HG02884 (cell line): ENCODE data around the gene PTPRJ.
"Not testable (repeated sequence)": the region's sequence is repeated elsewhere in the genome, so short reads cannot be mapped to it uniquely, and the experiment has no call there.

Source experiments
- ATAC-seq: cut with Tn5 transposase; IDR thresholded peaks from one replicate; pipeline ENCODE4 v1.9.1; 2021; ENCODE audit warnings: mild to moderate bottlenecking, moderate library complexity; ENCODE audit not compliant: unreplicated experiment

Gene PTPRJ

DNA sequence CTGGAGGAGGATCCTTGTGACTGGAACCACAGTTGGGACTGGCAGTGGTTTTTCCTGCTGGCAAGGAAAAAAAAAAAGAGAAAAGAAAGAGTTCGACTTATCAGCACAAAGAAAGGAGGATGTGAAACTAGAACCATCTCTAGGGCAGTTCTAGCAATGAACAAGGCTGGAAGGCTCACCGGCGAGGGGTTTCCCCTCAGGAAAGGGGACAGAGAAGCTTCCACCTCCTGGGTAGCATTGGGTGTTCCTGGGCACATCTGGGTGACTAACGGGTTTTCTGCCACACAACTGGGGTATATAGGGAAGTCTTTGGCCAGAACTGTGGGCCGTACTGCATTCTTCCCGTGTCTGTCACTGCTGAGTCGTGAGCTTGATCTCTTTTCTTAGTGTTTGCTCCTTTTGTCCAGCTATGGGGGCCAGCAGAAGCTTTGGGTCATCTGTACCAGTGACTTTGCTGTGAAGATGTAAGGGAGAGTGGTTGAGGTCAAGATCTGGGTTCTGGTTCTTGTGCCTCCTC, 126.9 kb downstream of the PTPRJ start:
- peak; percentile 69 for ATAC-seq

DNA sequence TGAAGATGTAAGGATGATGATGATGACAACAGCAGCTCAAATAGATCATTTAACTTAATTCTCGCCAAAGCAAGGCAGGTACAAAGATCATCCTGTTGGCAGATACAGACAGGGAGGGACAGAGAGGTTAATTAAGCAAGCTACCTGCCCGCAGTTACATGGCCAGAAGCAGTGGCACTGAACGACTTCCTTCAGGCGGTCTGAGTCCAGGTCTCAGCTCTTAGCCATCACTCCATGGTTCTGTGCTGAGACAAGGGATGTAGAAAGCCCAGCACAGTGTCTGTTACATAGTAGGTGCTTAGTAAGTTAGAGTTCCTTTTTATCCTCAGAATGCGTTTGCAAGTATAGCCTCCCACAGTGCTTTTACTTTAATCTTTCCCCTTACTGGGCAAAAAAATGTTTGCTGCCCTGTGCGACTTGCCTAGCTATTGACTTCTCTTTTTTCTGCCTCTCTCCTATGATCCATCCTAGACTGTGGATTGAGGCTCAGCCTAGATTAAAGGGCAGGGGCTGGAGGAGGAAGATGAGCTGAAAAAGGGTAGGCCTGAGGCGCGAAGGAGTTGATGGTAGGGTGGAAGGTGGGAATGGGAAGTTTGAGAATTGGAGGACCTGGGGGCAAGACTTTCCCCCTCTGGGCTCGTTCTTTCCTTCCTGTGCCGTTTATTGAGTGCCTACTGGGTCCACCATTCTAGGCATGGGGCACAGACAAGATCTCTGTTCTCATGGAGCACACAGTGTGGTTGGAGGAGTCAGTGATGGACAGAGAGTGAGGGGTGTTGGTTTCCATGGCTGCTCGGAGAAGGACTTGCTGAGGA, 128.1 kb downstream of the PTPRJ start:
- no peak for ATAC-seq

DNA sequence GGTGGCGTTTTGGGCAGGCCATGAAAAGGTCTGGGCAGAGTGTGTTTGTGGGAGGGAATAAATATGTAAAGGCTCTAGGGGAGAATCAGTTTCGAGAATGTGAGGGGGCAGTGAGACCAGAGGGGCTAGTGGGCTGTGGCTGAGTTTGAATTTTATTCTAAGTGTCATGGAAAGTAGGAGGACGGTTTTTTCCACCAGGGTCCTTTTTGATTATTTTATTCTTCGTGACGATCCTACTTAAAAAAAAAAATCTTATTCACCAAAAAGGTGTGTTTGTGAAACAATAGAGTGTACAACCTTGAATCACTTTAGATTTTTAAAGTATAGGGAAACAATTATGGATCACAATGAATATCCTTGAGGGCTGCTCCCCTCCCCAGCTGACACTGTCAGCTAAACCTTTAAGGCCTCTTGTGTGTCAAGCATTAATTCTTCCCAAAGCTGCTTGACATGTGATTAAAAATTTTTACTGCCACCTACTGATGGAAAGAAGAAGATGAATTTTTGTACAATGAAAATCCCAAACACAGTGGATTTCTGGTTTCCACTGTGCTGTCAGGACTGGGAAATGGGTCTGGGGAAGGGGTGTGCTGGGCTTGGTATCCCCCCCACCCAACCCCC, 128.8 kb downstream of the PTPRJ start:
- ATAC-seq: no peak

DNA sequence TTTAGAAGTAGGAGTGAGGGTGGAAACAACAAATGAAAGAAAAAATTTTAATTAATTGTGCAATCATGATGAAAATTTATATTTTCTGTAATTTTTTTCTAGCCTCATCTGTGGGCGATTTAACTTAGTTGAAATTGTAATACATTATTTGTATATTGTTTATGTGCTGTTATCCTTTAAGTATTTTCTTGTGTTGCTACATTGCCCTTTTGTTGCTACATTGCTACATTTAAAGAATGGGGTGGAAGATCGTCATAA, 130.1 kb downstream of the PTPRJ start:
- ATAC-seq: no peak

DNA sequence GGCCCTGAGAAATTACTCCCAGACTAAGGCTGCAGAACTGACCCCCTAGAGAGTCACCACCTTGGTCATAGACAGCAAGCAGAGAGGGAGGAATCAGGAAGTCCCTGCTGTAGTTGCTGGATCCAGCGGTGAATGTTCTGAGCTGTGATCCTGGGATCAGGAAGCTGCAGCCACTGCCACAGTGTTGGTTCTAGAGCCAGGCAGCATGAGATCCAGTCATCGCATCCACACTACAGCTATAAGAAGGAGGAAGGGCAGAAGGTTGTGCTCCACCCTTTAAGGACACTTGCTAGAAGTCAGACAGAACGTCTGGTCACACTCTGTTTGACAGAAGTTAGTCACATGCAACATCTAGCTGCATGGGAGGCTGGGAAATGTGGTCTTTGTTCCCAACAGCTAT, 131.5 kb downstream of the PTPRJ start:
- ATAC-seq: no peak

DNA sequence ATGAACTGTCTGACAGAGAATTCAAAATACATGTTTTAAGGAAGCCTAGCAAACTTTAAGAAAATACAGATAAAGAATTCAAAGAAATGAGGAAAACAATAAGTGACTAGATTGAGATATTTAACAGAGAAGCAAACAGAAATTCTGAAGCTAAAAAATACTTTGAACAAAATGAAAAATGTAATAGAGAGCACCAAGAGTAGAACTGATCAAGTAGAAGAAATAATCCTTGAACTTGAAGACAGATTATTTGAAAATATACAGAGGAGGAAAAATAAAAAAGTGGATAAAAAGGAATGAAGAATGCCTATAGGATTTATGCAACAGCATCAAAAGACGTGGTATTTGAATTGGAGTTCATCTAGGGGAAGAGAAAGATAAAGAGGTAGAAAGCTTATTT, 134.4 kb downstream of the PTPRJ start:
- ATAC-seq: no peak

DNA sequence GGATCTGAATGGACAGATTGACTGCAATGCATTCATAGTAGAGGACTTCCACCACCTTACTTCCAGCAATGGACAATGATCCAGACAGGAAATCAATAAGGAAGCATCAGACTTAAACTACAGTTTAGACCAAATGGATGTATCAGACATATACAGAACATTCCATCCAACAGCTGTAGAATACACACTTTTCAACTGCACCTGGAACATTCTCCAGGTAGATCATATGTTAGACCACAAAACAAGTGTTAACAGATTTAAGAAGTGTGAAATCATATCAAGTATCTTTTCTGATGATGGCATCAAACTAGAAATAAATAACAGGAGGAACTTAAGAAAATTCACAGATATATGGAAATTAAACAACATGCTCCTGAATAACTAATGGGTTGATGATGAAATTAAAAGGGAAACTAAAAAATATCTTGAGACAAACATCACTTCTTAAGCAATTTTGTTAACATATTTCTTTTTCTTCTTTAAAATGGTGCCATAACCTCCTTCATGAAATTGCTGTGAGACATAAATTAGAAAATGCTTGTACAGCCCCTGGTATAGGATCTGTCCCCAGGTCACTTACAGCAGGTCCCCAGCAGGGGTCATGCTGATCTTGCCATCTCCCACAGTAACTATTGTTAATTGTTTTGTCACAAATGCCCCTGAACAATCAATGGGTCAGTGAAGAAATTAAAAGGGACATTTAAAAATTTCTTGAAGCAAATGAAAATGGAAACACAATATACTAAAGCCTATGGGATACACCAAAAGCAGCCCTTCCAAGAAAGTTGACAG, 136.3 kb downstream of the PTPRJ start:
- no peak for ATAC-seq

DNA sequence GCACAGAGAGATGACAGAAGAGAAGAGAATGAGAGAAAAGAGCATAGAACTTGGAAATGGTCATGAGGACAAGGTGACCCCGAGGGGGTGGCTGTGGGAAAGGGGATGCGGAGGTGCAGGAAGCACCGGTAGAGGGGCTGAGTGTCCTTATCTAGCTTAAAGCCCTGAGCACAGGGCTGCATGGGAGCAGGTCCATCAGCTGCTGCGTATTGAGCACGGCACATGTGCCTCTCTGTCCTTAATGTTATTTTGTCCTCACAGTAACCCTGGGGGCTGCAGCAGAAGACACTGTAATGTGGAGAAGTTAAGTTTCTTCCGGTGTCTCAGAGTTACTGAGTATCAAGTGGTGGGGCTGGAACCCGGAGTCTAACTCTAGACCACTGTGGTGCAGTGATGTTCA, 141.9 kb downstream of the PTPRJ start:
- ATAC-seq: no peak

DNA sequence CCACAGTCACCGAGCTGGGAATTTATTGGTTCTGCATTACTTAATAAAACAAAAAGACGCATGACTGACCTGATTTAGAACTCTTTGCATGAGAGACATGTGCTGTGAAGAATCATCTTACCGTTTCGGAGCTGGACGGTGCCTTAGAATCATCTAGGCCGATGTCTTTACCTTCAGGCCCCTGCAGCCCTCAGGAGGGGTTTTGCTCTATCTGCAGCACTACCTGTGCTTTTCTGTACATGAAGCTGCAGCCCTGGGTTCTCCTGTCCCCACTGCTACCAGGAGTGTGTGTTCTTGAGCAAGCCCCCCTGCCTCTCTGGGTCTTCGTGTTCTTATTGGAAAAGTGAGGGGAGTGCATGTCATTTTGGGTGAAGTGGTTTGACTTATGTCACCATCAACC, 142.3 kb downstream of the PTPRJ start:
- ATAC-seq: no peak

DNA sequence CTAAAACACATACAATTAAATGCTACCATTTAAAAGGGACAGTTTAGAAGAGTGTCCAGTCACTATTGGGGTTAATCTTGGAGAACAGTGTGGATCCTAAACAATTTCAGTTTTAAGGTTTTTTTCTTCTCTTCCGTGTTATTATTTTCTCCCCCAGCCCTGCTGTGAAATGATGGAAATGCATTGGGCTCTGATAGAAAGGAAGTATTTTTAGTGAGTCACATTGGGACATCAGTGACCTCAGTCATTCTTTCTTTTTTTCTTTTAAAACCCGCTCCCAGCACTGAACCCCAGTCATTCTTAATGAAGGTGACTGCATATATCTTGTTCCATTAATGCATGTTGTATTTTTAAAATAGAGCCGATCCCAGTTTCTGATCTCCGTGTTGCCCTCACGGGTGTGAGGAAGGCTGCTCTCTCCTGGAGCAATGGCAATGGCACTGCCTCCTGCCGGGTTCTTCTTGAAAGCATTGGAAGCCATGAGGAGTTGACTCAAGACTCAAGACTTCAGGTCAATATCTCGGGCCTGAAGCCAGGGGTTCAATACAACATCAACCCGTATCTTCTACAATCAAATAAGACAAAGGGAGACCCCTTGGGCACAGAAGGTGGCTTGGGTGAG, 143.0 kb downstream of the PTPRJ start:
- ATAC-seq: no peak

DNA sequence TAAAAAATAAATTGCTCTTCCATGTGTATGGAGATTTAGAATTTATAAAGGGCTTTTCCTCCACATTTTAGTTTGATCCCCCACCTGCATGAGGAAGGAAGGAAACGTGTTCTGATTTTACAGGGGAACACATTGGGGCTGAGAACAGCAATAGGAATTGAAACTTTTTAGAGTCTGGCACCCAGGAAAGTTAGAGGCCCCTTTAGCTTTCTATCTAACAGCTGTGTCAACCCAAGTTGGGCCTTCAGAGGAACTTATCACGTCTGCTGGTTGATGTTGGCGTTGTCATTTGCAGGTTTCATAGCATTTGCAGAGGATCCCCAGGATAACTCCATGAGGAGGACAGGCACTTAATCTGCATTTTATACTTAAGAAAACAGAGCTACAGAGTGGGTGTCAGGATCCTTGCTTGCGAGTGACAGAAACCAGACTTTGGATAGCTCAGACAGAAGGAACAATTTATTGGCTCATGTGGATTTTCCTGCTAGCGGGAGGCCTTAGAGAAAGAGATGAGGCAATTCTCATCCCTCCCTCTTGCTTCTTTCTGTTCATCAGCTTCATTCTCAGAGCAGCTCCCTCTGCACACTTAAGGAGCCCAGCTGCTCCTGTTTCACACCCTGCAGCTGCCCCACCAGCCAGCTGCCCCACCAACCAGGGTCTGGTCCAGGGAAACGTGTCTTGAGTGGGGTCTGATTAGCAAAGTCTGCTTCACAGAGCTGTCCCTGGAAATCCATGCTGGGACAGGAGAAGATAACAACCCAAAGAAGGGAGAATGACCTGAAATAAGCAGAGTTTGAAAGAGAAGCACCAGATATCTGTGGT, 143.8 kb downstream of the PTPRJ start:
- peak; percentile 68 for ATAC-seq

DNA sequence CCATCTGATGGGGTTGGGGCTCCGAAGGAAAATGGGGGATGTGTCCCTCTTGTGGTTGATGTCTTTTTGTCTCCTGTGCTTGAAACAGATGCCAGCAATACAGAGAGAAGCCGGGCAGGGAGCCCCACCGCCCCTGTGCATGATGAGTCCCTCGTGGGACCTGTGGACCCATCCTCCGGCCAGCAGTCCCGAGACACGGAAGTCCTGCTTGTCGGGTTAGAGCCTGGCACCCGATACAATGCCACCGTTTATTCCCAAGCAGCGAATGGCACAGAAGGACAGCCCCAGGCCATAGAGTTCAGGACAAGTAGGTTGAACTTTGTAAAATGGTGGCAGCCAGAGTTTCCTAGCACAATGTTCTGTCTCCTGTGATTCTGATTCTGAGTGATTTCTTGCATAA, 144.5 kb downstream of the PTPRJ start:
- no peak for ATAC-seq

DNA sequence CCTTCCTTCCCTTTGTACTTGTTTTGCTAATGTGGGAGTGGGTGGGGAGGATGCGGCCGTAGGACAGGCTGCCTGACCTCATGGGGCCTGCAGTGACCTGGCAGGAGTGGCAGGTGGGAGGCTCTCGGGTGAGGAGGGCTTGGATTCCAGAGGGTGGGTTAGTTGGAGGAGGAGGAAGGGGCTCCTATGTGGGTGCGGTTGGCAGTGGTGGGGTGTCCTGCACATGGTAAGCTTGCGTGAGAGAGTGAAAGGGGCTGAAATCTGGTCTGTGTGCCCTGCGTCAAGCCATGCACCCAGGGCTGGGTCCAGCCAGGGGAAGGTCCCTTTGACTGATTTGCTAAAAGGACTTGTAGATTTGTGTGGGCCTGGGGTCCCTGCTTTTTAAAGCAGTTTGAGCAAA, 145.5 kb downstream of the PTPRJ start:
- ATAC-seq: no peak

DNA sequence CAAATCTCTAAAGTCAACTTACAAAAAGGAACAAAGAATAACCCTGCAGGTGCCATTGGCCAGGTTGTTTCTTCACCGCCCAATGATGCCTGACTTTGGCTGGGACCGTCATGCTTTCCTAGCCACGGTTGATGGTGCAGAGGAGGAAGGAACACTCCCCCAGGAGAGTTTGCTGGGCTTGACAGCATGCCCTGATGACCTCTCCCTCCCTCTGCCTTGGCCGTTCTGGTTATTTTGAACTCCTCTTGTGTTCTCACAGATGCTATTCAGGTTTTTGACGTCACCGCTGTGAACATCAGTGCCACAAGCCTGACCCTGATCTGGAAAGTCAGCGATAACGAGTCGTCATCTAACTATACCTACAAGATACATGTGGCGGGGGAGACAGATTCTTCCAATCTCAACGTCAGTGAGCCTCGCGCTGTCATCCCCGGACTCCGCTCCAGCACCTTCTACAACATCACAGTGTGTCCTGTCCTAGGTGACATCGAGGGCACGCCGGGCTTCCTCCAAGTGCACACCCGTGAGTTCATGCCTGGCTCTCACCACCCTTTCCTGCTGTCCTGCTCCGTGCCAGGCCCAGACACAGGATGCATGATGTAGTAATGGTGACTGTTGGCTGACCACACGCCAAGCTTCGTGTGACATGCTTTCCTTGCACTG, 147.3 kb downstream of the PTPRJ start:
- no peak for ATAC-seq

DNA sequence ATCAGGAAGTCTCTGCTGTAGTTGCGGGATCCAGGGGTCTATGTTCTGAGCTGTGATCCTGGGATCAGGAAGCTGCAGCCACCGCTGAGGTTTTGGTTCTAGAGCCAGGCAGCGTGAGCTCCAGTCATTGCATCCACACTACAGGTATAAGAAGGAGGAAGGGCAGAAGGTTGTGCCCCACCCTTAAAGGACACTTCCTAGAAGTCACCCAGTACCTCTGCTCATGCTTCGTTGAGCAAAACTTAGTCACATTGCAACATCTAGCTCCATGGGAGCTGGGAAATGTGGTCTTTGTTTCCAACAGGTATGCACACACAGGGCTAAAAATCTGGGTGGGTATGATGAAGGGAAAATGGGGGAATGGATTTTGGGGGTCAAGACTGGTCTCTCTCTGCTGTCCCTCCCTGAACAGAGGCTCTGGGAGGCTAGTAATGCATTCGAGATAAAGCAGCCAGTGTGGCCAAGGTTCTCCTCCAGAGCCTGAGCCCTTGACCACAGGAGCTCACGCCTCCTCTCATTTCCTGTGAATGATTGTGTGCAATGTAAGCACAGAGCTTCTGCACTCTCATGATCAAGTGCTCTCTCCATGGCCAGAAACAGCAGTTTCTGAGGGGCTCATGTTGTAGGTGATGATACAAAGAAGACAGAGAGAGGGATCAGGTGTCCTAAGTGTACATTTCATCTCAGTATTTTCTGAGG, 149.5 kb downstream of the PTPRJ start:
- ATAC-seq: peak; percentile 62

DNA sequence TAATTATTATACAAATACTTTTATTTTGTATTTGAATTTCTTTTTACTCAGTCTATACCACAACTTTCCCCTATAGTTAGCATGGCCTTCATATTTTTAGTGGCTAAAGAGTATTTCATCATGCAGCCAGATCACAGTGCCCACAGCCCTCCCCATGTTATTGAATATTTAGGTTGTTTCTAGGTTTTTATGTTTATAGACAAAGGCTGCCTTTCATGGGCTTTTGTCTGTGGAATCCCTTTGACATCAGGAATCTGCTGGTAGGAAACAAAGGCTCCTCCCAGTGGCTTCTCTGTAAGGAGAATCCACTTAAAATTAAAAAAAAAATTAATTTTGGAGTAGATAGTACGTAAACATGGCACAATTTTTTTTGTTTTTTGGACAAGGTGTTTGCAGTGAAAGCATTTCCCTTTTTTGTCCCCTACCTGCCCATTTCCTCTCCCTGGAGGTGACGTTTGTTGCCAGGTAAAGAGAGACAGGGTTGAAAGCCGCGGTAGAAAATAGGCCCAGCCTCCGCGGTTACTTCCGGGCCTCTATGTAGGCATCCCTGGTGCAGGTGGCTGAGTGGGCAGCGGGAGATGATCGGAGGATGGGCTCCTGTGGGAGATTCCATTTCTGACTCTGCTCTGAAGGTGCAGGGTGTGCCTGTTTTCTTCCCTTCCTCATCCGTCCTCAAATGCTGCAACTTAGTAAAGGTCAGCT, 154.0 kb downstream of the PTPRJ start:
- ATAC-seq: no peak

DNA sequence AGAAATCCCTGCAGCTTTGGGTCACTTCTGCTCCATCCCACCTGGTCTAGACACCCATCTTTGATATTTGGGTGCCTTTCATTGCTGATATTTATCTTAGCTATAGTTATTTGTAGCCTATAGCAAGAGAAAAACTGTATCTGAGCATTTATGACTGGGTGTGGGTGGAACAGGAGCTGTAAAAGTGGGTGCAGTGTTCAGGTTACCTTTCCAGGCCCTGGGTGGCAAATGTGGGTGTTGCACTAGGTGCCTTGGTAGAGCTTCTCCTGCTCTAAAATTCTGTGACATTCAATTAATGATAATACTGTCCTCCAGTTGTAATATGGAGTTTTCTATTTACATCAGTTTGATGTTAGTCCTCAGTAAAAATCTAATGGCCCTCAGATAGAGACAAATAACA, 157.9 kb downstream of the PTPRJ start:
- no peak for ATAC-seq

DNA sequence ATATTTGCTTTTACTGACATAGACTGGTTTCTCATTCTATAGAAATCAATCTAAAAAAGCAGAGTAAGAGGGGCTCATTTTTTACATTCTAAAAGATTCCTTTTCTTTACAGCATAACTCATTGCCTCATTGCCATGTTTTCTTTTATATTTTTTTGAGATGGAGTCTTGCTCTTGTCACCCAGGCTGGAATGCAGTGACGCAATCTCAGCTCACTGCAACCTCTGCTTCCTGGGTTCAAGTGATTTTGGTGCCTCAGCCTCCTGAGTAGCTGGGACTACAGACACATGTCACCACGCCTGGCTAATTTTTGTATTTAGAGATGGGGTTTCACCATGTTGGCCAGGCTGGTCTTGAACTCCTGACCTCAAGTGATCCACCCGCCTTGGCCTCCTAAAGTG, 159.5 kb downstream of the PTPRJ start:
- ATAC-seq: not testable (repeated sequence)
